Smooth muscle cell (in vitro differentiated cells): ENCODE results near the gene PIGZ. TPM values are rescaled to one million over a fixed set of nuclear protein-coding genes. Genes with fewer than 3 reads are reported as not detected.
A peak's percentile ranks its signal among the peaks of the same experiment; 100 is the strongest.

Experiments used
- DNase-seq: peaks from one replicate; lab custom pipeline; 2025; ENCODE audit not compliant: unreplicated experiment; lab: John Stamatoyannopoulos, UW
- H2AFZ ChIP-seq: fragments of 200-600 bp; sonication (generic); 2 replicates; pipeline ENCODE4 v1.6.0; 2016; ENCODE audit warnings: antibody characterized with exemption, low read depth, mild to moderate bottlenecking
- H3F3A ChIP-seq: fragments of 200-600 bp; sonication (generic); 2 replicates; pipeline ENCODE4 v1.6.0; 2017; ENCODE audit warnings: antibody characterized with exemption, low read depth
- H3K27ac ChIP-seq: fragments of 200-600 bp; sonication (generic); 2 replicates; pipeline ENCODE4 v1.5.1; 2016; ENCODE audit warnings: low read depth, mild to moderate bottlenecking
- H3K27me3 ChIP-seq: fragments of 200-600 bp; sonication (generic); 2 replicates; pipeline ENCODE4 v1.6.1; 2016; ENCODE audit warnings: low read depth, mild to moderate bottlenecking
- H3K36me3 ChIP-seq: fragments of 200-600 bp; sonication (generic); 2 replicates; pipeline ENCODE4 v1.5.1; 2016; ENCODE audit warnings: low read depth
- H3K4me1 ChIP-seq: fragments of 200-600 bp; sonication (generic); 2 replicates; pipeline ENCODE4 v1.5.1; 2016; ENCODE audit warnings: low read depth
- H3K4me2 ChIP-seq: fragments of 200-600 bp; sonication (generic); 2 replicates; pipeline ENCODE4 v1.6.0; 2016; ENCODE audit warnings: mild to moderate bottlenecking
- H3K4me3 ChIP-seq: fragments of 200-600 bp; sonication (generic); 2 replicates; pipeline ENCODE4 v1.5.1; 2016; ENCODE audit warnings: mild to moderate bottlenecking
- H3K79me2 ChIP-seq: fragments of 200-600 bp; sonication (generic); 2 replicates; pipeline ENCODE4 v1.6.0; 2016; ENCODE audit warnings: low read depth, mild to moderate bottlenecking
- H3K9ac ChIP-seq: fragments of 200-600 bp; sonication (generic); 2 replicates; pipeline ENCODE4 v1.6.0; 2016; ENCODE audit warnings: low read depth
- H3K9me3 ChIP-seq: fragments of 200-600 bp; sonication (generic); replicated peaks from 2 replicates; pipeline ENCODE4 v1.5.1; 2016; ENCODE audit warnings: low read depth
- H4K20me1 ChIP-seq: fragments of 200-600 bp; sonication (generic); 2 replicates; pipeline ENCODE4 v1.6.0; 2016; ENCODE audit warnings: low read depth
- WGBS: methylation state at CpG from one replicate; pipeline ENCODE4 v1.1.7; 2016; ENCODE audit warnings: low lambda C conversion rate; 5-methylcytosine and 5-hydroxymethylcytosine counted together
- polyA plus RNA-seq: library from polyadenylated mRNA; unstranded; fragments of >200 nt; fragmentation: Nextera tagmentation; extraction: Ambion mirVana; gene quantifications from 2 replicates; pipeline ENCODE4 v1.2.1, GENCODE V29; 2016
- total RNA-seq: library from RNA; depleted of rRNA; stranded (reverse); fragments of >200 nt; gene quantifications from 2 replicates; pipeline ENCODE4 v1.2.3, GENCODE V29; 2014
- TF ChIP-seq, protein P1 (sequence below): fragments of 200-600 bp; sonication (generic); IDR thresholded peaks from 2 replicates; pipeline ENCODE4 v1.5.1; 2017; ENCODE audit warnings: borderline replicate concordance, mild to moderate bottlenecking, antibody characterized with exemption; ENCODE audit not compliant: insufficient read depth, poor library complexity, severe bottlenecking

The PIGZ gene
- total and polyA plus RNA-seq, 2 experiments from 2014 or later = 2.6 to 3.0 TPM

DNA sequence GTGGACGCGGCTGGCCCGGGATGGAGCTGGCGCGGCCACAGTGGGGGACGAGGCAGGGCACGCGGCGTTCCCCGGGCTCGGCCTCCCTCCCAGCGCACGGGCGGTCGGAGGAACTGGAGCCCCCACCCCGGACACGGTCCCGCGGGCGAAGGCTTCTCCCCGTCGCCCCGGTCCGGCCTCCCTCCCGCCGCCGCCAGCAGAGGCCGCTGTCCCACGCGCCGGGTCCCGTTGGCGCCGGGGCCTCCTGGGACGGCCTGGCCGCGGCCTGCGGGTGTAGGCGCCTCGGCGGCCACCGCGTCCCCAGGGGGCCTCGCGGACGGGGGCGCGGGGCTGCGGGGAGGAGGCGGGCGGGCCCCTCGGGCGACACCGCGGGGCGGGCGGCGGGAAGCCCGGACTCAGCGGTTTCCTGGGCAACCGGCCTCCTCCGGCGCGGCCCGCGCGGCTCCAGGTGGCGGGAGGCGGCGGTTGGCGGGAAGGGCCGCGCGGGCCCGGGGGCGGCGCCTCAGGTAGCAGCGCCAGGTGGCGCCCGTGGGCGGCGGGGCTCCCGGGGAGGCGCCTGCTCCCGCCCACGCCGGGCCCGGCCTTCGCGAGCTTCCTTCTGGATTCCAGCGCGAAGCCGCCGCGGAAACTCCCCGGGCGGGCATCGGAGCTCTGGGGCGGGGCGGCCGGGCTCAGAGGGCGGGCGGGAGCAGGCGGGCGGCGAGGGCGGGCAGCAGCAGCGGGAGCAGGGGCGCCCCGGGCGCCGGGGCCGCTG, 34.2 kb upstream of the PIGZ start:
- DNase-seq = peak; percentile 67
- Histone ChIP-seq H3K9ac (peak overlapping the region; percentile 47), H2AFZ (peak overlapping the region; percentile 77), H3K4me1 (peaks cover 4% of the 10 kb centered on the region), H3K79me2 (no peaks in the 10 kb centered on the region), H3F3A (no peaks in the 10 kb centered on the region), H3K27ac (peak overlapping the region; percentile 57), H3K4me3 (peak overlapping the region; percentile 63), H3K27me3 (no peaks in the 10 kb centered on the region), H3K4me2 (peak overlapping the region; percentile 89), H3K36me3 (no peaks in the 10 kb centered on the region), H3K9me3 (no peaks in the 10 kb centered on the region), H4K20me1 (no peaks in the 10 kb centered on the region)
- WGBS = 2% methylated on average over 27 of the region's 113 CpGs
- TF ChIP-seq, protein P1, sequence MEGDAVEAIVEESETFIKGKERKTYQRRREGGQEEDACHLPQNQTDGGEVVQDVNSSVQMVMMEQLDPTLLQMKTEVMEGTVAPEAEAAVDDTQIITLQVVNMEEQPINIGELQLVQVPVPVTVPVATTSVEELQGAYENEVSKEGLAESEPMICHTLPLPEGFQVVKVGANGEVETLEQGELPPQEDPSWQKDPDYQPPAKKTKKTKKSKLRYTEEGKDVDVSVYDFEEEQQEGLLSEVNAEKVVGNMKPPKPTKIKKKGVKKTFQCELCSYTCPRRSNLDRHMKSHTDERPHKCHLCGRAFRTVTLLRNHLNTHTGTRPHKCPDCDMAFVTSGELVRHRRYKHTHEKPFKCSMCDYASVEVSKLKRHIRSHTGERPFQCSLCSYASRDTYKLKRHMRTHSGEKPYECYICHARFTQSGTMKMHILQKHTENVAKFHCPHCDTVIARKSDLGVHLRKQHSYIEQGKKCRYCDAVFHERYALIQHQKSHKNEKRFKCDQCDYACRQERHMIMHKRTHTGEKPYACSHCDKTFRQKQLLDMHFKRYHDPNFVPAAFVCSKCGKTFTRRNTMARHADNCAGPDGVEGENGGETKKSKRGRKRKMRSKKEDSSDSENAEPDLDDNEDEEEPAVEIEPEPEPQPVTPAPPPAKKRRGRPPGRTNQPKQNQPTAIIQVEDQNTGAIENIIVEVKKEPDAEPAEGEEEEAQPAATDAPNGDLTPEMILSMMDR = peak; percentile 78

DNA sequence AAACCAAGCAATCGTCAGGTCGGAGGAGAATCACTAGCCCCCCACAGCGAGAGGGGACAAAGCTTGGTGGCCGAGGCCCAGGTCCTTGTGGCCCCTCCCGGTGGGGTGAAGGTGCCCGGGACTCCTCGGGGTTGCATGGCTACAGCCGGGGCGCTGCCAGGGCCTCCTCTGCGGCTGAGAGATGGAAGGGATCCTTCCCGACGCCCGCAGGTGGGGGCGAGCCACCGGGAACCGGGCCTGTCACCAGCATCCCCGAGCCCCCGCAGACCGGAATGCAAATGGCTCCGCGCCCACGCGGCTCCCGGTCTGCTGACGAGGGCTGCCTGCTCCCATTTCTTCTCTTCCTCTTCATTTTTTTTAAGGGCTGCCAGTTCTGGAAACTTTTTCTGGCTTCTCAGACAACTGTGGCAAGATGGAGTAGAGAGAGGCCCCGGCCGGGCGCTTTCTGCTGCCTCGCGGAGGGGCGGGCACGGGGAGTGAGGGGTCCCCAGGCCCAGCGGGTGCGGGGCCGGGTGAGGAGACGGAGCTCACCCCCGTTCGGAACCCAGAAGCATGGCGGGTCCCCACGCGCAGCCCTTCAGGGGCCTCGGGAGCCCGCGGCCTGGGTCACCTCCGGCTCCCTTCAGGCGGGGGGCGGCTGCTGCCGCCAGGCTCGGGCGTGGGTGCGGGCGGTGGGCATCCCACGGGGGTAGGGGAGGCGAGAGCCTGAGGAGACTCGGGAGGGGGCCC, 33.5 kb upstream of the PIGZ start:
- no peaks in the 10 kb centered on the region for H3K9me3 ChIP-seq
- peaks cover 4% of the 10 kb centered on the region for H3K4me1 ChIP-seq
- no peaks in the 10 kb centered on the region for H3K36me3 ChIP-seq
- no peaks in the 10 kb centered on the region for H3K79me2 ChIP-seq
- peak overlapping the region; percentile 77 for H2AFZ ChIP-seq
- 62% methylated on average over 35 of the region's 55 CpGs for WGBS
- H3K9ac ChIP-seq = peak overlapping the region; percentile 47
- TF ChIP-seq, protein P1 = no peak
- H3F3A ChIP-seq = no peaks in the 10 kb centered on the region
- H3K27me3 ChIP-seq = no peaks in the 10 kb centered on the region
- no peaks in the 10 kb centered on the region for H4K20me1 ChIP-seq
- DNase-seq = no peak
- H3K27ac ChIP-seq = peak overlapping the region; percentile 57
- H3K4me3 ChIP-seq = peak overlapping the region; percentile 63
- H3K4me2 ChIP-seq = peak overlapping the region; percentile 89

DNA sequence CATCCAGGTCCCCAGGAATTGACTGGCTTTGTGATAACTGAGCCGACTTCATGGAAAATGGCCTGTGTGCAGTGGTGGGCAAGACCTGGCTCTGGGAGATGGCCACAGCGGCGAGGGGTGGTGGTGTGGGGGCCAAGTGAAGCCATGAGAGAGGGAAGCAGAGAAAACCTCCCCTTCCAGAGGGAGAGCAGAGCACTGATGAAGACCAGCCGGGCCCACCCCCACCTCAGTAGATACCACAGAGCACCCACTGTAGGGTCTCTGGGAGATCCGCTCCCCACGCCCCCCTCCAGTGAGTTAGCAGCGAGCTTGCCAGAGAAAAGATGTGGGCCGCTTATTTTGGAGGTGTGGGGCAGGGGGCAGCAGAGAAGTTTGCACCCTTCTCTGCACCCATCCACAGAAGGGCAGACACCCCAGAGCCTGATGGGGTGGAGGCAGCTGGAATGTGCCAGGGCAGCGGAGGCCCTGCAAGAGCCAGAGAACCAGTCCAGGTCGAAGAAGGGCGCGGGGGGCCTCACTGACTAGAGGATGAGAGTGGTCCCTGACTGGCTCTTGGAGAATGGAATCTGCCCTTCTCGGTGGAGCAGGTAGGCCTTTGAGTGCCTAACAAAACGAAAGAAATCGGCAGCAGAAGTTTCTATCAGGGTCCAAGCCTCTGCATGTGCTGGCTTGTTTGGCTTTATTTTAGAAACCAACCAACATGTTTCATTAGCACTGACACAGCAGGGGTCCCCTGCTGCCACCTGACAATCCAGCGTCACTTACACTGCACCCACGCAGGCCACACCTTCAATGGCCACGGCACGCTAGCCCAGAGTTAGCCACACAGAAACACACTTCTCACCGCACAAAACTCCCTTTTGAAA, 32.7 kb upstream of the PIGZ start:
- H3K4me2 ChIP-seq = no peak overlapping the region
- H2AFZ ChIP-seq = no peak overlapping the region

More for the DNA sequence above, 32.7 kb upstream of the PIGZ start:
- no peaks in the 10 kb centered on the region for H3K27me3 ChIP-seq
- H3K9me3 ChIP-seq = no peaks in the 10 kb centered on the region
- no peaks in the 10 kb centered on the region for H3F3A ChIP-seq
- no peak overlapping the region for H3K4me3 ChIP-seq
- no peak for DNase-seq
- peaks cover 4% of the 10 kb centered on the region for H3K4me1 ChIP-seq
- TF ChIP-seq, protein P1 = no peak
- 97% methylated on average over 20 of the region's 20 CpGs for WGBS
- no peaks in the 10 kb centered on the region for H4K20me1 ChIP-seq
- H3K9ac ChIP-seq = no peak overlapping the region
- no peaks in the 10 kb centered on the region for H3K79me2 ChIP-seq
- H3K27ac ChIP-seq = no peak overlapping the region
- no peaks in the 10 kb centered on the region for H3K36me3 ChIP-seq
